RKO (cell line): Measurements from ENCODE around the gene EIF2A.
"Not testable (repeated sequence)": the region's sequence is repeated elsewhere in the genome, so short reads cannot be mapped to it uniquely, and the experiment has no call there.

Experiments
- DNase-seq: peaks from one replicate; pipeline ENCODE4 v3.0.0-alpha.2; 2016; ENCODE audit warnings: low spot score

The EIF2A gene

GRCh38 chr3:150602426-150603152 is 56.0 kb downstream of the EIF2A start:
- no peak for DNase-seq

- peak; percentile 97 for DNase-seq
Measured at GRCh38 chr3:150603153-150603979, 56.8 kb downstream of the EIF2A start, which contains the start of gene SELENOT. SELENOT (plus strand) TSS chr3:150603321; CDS start chr3:150603363, 42 bp downstream.

- peak; percentile 45 for DNase-seq
Measured at GRCh38 chr3:150603980-150604319, 57.4 kb downstream of the EIF2A start.

GRCh38 chr3:150605998-150606641 is 59.5 kb downstream of the EIF2A start:
- DNase-seq = peak; percentile 50

GRCh38 chr3:150607267-150608065 is 60.9 kb downstream of the EIF2A start:
- no peak for DNase-seq

- DNase-seq = no peak
Measured at GRCh38 chr3:150609988-150610387, 63.4 kb downstream of the EIF2A start.

- no peak for DNase-seq
Measured at GRCh38 chr3:150610785-150611184, 64.2 kb downstream of the EIF2A start.

GRCh38 chr3:150611666-150612065 is 65.1 kb downstream of the EIF2A start:
- DNase-seq = no peak

- no peak for DNase-seq
Measured at GRCh38 chr3:150612494-150612893, 65.9 kb downstream of the EIF2A start.

GRCh38 chr3:150613034-150613433 is 66.4 kb downstream of the EIF2A start:
- no peak for DNase-seq

- DNase-seq = no peak
Measured at GRCh38 chr3:150613709-150614480, 67.3 kb downstream of the EIF2A start.

GRCh38 chr3:150620002-150620689 is 73.6 kb downstream of the EIF2A start:
- no peak for DNase-seq

- not testable (repeated sequence) for DNase-seq
Measured at GRCh38 chr3:150622955-150623354, 76.4 kb downstream of the EIF2A start.

- DNase-seq = no peak
Measured at GRCh38 chr3:150623945-150624344, 77.4 kb downstream of the EIF2A start.

GRCh38 chr3:150626148-150626930 is 79.8 kb downstream of the EIF2A start:
- no peak for DNase-seq

- DNase-seq = no peak
Measured at GRCh38 chr3:150627557-150627956, 81.0 kb downstream of the EIF2A start.

GRCh38 chr3:150631515-150632221 is 85.1 kb downstream of the EIF2A start:
- no peak for DNase-seq

GRCh38 chr3:150635076-150635475 is 88.5 kb downstream of the EIF2A start:
- DNase-seq = no peak

- no peak for DNase-seq
Measured at GRCh38 chr3:150635526-150635925, 88.9 kb downstream of the EIF2A start.
